ENCODE data around the gene CACNA2D1.

The CACNA2D1 gene

DNA sequence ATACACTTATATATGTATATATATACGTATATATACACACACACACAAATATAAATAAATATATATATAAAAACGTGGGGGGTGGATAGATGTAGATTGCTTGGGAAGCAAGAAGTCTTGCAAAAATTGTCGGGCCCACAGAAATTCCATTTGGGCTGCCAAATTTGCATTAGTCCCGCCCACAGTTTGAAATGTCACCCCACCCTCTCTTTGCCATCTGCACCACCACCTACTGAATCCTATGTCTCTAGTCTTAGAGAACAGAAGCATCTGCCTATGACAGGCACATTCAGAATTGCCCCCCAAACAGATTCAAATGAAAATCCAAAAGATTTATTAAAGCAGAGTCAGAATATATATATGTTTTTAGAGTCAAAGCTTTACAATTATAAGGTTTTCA, 25.6 kb upstream of the CACNA2D1 start:
- TF ChIP-seq POLR2A (IDR thresholded peaks at IDR 0.05; ENCODE audit: extremely low read depth, insufficient read length) (no peak), MYC (IDR thresholded peaks at IDR 0.05; ENCODE audit: low read depth, low read length) (no peak)
- TF ChIP-seq, protein P1, sequence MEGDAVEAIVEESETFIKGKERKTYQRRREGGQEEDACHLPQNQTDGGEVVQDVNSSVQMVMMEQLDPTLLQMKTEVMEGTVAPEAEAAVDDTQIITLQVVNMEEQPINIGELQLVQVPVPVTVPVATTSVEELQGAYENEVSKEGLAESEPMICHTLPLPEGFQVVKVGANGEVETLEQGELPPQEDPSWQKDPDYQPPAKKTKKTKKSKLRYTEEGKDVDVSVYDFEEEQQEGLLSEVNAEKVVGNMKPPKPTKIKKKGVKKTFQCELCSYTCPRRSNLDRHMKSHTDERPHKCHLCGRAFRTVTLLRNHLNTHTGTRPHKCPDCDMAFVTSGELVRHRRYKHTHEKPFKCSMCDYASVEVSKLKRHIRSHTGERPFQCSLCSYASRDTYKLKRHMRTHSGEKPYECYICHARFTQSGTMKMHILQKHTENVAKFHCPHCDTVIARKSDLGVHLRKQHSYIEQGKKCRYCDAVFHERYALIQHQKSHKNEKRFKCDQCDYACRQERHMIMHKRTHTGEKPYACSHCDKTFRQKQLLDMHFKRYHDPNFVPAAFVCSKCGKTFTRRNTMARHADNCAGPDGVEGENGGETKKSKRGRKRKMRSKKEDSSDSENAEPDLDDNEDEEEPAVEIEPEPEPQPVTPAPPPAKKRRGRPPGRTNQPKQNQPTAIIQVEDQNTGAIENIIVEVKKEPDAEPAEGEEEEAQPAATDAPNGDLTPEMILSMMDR (IDR thresholded peaks at IDR 0.05; ENCODE audit: low read depth, low read length) = no peak
- TF ChIP-seq, protein P2, sequence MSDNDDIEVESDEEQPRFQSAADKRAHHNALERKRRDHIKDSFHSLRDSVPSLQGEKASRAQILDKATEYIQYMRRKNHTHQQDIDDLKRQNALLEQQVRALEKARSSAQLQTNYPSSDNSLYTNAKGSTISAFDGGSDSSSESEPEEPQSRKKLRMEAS (IDR thresholded peaks at IDR 0.05; ENCODE audit: low read depth, low read length) = no peak
- DNase-seq (ENCODE audit: low read depth) = no peak

DNA sequence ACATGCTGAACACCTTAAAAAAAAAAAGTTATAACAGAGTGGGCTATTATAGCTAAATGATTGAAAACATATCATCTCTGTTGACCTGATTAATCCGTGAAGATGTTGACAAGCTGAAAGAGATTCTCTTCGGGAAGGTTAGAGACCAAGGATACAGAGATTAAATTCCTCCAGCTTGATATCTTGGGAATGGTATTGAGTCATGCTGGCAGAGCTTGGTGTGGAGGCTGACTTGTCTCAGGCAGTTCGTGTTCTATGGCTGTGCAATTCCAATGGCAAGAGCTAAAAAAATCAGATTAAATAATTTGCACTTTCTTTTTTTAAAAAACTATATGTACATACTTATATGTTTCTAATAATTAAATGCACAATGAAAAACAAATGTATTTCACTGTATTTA, 24.9 kb upstream of the CACNA2D1 start:
- no peak for DNase-seq (ENCODE audit: low read depth)
- no peak overlapping the region for H3K4me3 ChIP-seq (ENCODE audit: low read depth, low read length)
- TF ChIP-seq MYC (IDR thresholded peaks at IDR 0.05; ENCODE audit: low read depth, low read length) (no peak), POLR2A (IDR thresholded peaks at IDR 0.05; ENCODE audit: extremely low read depth, insufficient read length) (no peak)
- TF ChIP-seq, protein P2 (IDR thresholded peaks at IDR 0.05; ENCODE audit: low read depth, low read length) = no peak

More for the DNA sequence above, 25.6 kb upstream of the CACNA2D1 start:
- H3K4me3 ChIP-seq (ENCODE audit: low read depth, low read length) = no peak overlapping the region

- no peak overlapping the region for H3K4me3 ChIP-seq (ENCODE audit: low read depth, low read length)
- no peak for DNase-seq (ENCODE audit: low read depth)
- TF ChIP-seq, protein P2 (IDR thresholded peaks at IDR 0.05; ENCODE audit: low read depth, low read length) = no peak
- TF ChIP-seq, protein P1 (IDR thresholded peaks at IDR 0.05; ENCODE audit: low read depth, low read length) = no peak
- TF ChIP-seq POLR2A (IDR thresholded peaks at IDR 0.05; ENCODE audit: extremely low read depth, insufficient read length) (no peak), MYC (IDR thresholded peaks at IDR 0.05; ENCODE audit: low read depth, low read length) (no peak)
Observed at GRCh38 chr7:82467020-82467419, 23.4 kb upstream of the CACNA2D1 start.

- DNase-seq (ENCODE audit: low read depth) = no peak
- no peak overlapping the region for H3K4me3 ChIP-seq (ENCODE audit: low read depth, low read length)
- TF ChIP-seq MYC (IDR thresholded peaks at IDR 0.05; ENCODE audit: low read depth, low read length) = no peak
- TF ChIP-seq, protein P1 (IDR thresholded peaks at IDR 0.05; ENCODE audit: low read depth, low read length) = no peak
- TF ChIP-seq, protein P2 (IDR thresholded peaks at IDR 0.05; ENCODE audit: low read depth, low read length) = no peak
Observed at GRCh38 chr7:82464372-82464771, 20.8 kb upstream of the CACNA2D1 start.

GRCh38 chr7:82455295-82455694, 11.7 kb upstream of the CACNA2D1 start:
- no peak overlapping the region for H3K4me3 ChIP-seq (ENCODE audit: low read depth, low read length)
- TF ChIP-seq, protein P2 (IDR thresholded peaks at IDR 0.05; ENCODE audit: low read depth, low read length) = no peak
- TF ChIP-seq, protein P1 (IDR thresholded peaks at IDR 0.05; ENCODE audit: low read depth, low read length) = no peak
- TF ChIP-seq MYC (IDR thresholded peaks at IDR 0.05; ENCODE audit: low read depth, low read length) (no peak), POLR2A (IDR thresholded peaks at IDR 0.05; ENCODE audit: extremely low read depth, insufficient read length) (no peak)
- no peak for DNase-seq (ENCODE audit: low read depth)

DNA sequence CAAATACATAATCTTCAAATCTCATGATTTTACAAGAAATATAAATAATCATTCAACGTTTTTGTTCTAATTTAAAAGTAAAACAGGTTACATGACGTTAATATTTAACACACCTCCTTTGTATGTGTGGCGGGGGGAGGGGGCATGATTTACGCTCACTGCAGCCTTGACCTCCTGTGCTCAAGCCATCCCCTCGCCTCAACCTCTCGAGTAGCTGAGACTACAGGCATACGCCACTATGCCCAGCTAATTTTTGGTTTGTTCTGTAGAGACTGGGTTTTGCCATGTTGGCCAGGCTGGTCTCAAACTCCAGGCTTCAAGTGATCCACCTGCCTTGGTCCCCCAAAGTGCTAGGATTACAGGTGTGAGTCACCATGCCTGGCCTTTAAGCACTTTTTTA, 7.2 kb upstream of the CACNA2D1 start:
- TF ChIP-seq, protein P1 (IDR thresholded peaks at IDR 0.05; ENCODE audit: low read depth, low read length) = no peak
- TF ChIP-seq, protein P2 (IDR thresholded peaks at IDR 0.05; ENCODE audit: low read depth, low read length) = no peak
- no peak for TF ChIP-seq POLR2A (IDR thresholded peaks at IDR 0.05; ENCODE audit: extremely low read depth, insufficient read length)
- TF ChIP-seq MYC (IDR thresholded peaks at IDR 0.05; ENCODE audit: low read depth, low read length) = no peak
- no peak overlapping the region for H3K4me3 ChIP-seq (ENCODE audit: low read depth, low read length)
- no peak for DNase-seq (ENCODE audit: low read depth)
